MM.1S (cell line): Measurements from ENCODE around the gene DNAI1.

Experiments
- DNase-seq: peaks from one replicate; pipeline ENCODE4 v3.0.0-alpha.2; 2015
- H2AFZ ChIP-seq: fragments of 300-600 bp; sonication (generic); 2 replicates; pipeline ENCODE4 v1.6.0; 2016; ENCODE audit warnings: antibody characterized with exemption, low read length
- H3F3A ChIP-seq: fragments of 300-600 bp; sonication (generic); 2 replicates; pipeline ENCODE4 v1.6.1; 2016; ENCODE audit warnings: mild to moderate bottlenecking, antibody characterized with exemption, low read length, moderate library complexity, mixed read lengths; ENCODE audit not compliant: insufficient read depth
- H3K27ac ChIP-seq: fragments of 300-600 bp; sonication (generic); 2 replicates; pipeline ENCODE4 v1.5.1; 2016; ENCODE audit warnings: mild to moderate bottlenecking, low read length
- H3K27me3 ChIP-seq: fragments of 300-600 bp; sonication (generic); replicated peaks from 2 replicates; pipeline ENCODE4 v1.6.0; 2016; ENCODE audit warnings: low read length; ENCODE audit not compliant: insufficient read depth
- H3K36me3 ChIP-seq: fragments of 300-600 bp; sonication (generic); replicated peaks from 2 replicates; pipeline ENCODE4 v1.6.1; 2016; ENCODE audit warnings: mild to moderate bottlenecking, low read length, mixed read lengths; ENCODE audit not compliant: insufficient read depth
- H3K4me1 ChIP-seq: fragments of 300-600 bp; sonication (generic); 2 replicates; pipeline ENCODE4 v1.6.1; 2016; ENCODE audit warnings: low read length, mixed read lengths
- H3K4me2 ChIP-seq: fragments of 300-600 bp; sonication (generic); 2 replicates; pipeline ENCODE4 v1.6.0; 2016; ENCODE audit warnings: low read depth, low read length
- H3K4me3 ChIP-seq: fragments of 300-600 bp; sonication (generic); 2 replicates; pipeline ENCODE4 v1.5.1; 2016; ENCODE audit warnings: low read length, mixed read lengths
- H3K79me2 ChIP-seq: fragments of 300-600 bp; sonication (generic); 2 replicates; pipeline ENCODE4 v1.6.1; 2016; ENCODE audit warnings: mixed run types, low read length, mixed read lengths
- H3K9ac ChIP-seq: fragments of 300-600 bp; sonication (generic); 2 replicates; pipeline ENCODE4 v1.6.1; 2016; ENCODE audit warnings: low read length, mixed read lengths
- H3K9me2 ChIP-seq: fragments of 300-600 bp; sonication (generic); replicated peaks from 2 replicates; pipeline ENCODE4 v1.6.1; 2016; ENCODE audit warnings: mild to moderate bottlenecking, low read length, mixed read lengths; ENCODE audit not compliant: insufficient read depth
- H3K9me3 ChIP-seq: fragments of 300-600 bp; sonication (generic); replicated peaks from 2 replicates; pipeline ENCODE4 v1.6.1; 2016; ENCODE audit warnings: mild to moderate bottlenecking, low read length, mixed read lengths; ENCODE audit not compliant: insufficient read depth
- H4K20me1 ChIP-seq: fragments of 300-600 bp; sonication (generic); 2 replicates; pipeline ENCODE4 v1.6.1; 2016; ENCODE audit warnings: mild to moderate bottlenecking, low read length, moderate library complexity, mixed read lengths; ENCODE audit not compliant: insufficient read depth
- CTCF ChIP-seq: fragments of 300-600 bp; sonication (generic); IDR thresholded peaks from 2 replicates; pipeline ENCODE4 v1.5.1; 2016; ENCODE audit warnings: antibody characterized with exemption, low read length, mixed read lengths
- EZH2 ChIP-seq: fragments of 300-600 bp; sonication (generic); optimal IDR thresholded peaks from 2 replicates; pipeline ENCODE3; 2017; ENCODE audit warnings: low read depth, mild to moderate bottlenecking, antibody characterized with exemption, low read length, mixed read lengths
- EZH2phosphoT487 ChIP-seq: fragments of 300-600 bp; sonication (generic); IDR thresholded peaks from 2 replicates; pipeline ENCODE4 v1.6.1; 2018; ENCODE audit warnings: antibody characterized with exemption, low read length

Gene DNAI1

GRCh38 chr9:34496149-34496712, 37.6 kb downstream of the DNAI1 start:
- TF ChIP-seq EZH2phosphoT487 (no peak), EZH2 (no peak)
- H3K27ac ChIP-seq, result no peak overlapping the region

GRCh38 chr9:34498553-34498952, 39.9 kb downstream of the DNAI1 start:
- TF ChIP-seq CTCF, result no peak
- TF ChIP-seq EZH2, result no peak
- TF ChIP-seq EZH2phosphoT487, result no peak
- Histone ChIP-seq H3K4me3 (no peak overlapping the region), H3K27me3 (peaks cover 9% of the 10 kb centered on the region; the same call in 1 of the 2 replicates), H3K4me1 (no peaks in the 10 kb centered on the region), H3K9ac (no peak overlapping the region), H3K79me2 (no peaks in the 10 kb centered on the region), H2AFZ (no peak overlapping the region), H3K9me3 (no peaks in the 10 kb centered on the region), H3K9me2 (no peaks in the 10 kb centered on the region), H3K36me3 (no peaks in the 10 kb centered on the region), H4K20me1 (no peaks in the 10 kb centered on the region), H3F3A (no peaks in the 10 kb centered on the region), H3K4me2 (no peak overlapping the region), H3K27ac (no peak overlapping the region)
- DNase-seq, result no peak

More at GRCh38 chr9:34496149-34496712, 37.6 kb downstream of the DNAI1 start:
- Histone ChIP-seq H3K9ac (no peak overlapping the region), H3K9me2 (no peaks in the 10 kb centered on the region), H3K4me3 (no peak overlapping the region), H3K4me2 (no peak overlapping the region), H3K9me3 (no peaks in the 10 kb centered on the region), H3F3A (no peaks in the 10 kb centered on the region), H3K27me3 (0 out of 2 replicates have a peak, but pooled peaks cover 5% of the 10 kb centered on the region), H3K36me3 (no peaks in the 10 kb centered on the region), H4K20me1 (no peaks in the 10 kb centered on the region), H3K79me2 (no peaks in the 10 kb centered on the region), H3K4me1 (no peaks in the 10 kb centered on the region), H2AFZ (no peak overlapping the region)
- DNase-seq, result no peak

- Histone ChIP-seq H3K9me3 (no peaks in the 10 kb centered on the region), H3K9me2 (no peaks in the 10 kb centered on the region), H2AFZ (no peak overlapping the region), H3K36me3 (no peaks in the 10 kb centered on the region), H3K27me3 (peaks cover 11% of the 10 kb centered on the region), H3K4me2 (no peak overlapping the region), H3K9ac (no peak overlapping the region), H3F3A (no peaks in the 10 kb centered on the region), H3K4me3 (no peak overlapping the region), H3K27ac (no peak overlapping the region), H4K20me1 (no peaks in the 10 kb centered on the region), H3K4me1 (no peaks in the 10 kb centered on the region), H3K79me2 (no peaks in the 10 kb centered on the region)
- no peak for DNase-seq
- TF ChIP-seq CTCF, result no peak
- no peak for TF ChIP-seq EZH2
- no peak for TF ChIP-seq EZH2phosphoT487
Measured at GRCh38 chr9:34499076-34499475, 40.5 kb downstream of the DNAI1 start.

GRCh38 chr9:34500623-34501267, 42.1 kb downstream of the DNAI1 start:
- H3K9me3 ChIP-seq, result no peaks in the 10 kb centered on the region
- H3K4me2 ChIP-seq, result no peak overlapping the region
- H3K27me3 ChIP-seq, result peaks cover 18% of the 10 kb centered on the region
- no peak for TF ChIP-seq EZH2phosphoT487
- TF ChIP-seq CTCF, result peak; percentile 97
- no peak overlapping the region for H2AFZ ChIP-seq
- no peaks in the 10 kb centered on the region for H3K79me2 ChIP-seq
- H3K36me3 ChIP-seq, result no peaks in the 10 kb centered on the region
- no peak overlapping the region for H3K4me3 ChIP-seq
- no peak overlapping the region for H3K9ac ChIP-seq
- H3K4me1 ChIP-seq, result no peaks in the 10 kb centered on the region
- H3K9me2 ChIP-seq, result no peaks in the 10 kb centered on the region
- peak; percentile 56 for DNase-seq
- no peaks in the 10 kb centered on the region for H3F3A ChIP-seq
- no peak overlapping the region for H3K27ac ChIP-seq
- no peaks in the 10 kb centered on the region for H4K20me1 ChIP-seq
